ENCODE results near the gene CUTA.

Gene CUTA, protein sequence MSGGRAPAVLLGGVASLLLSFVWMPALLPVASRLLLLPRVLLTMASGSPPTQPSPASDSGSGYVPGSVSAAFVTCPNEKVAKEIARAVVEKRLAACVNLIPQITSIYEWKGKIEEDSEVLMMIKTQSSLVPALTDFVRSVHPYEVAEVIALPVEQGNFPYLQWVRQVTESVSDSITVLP

DNA sequence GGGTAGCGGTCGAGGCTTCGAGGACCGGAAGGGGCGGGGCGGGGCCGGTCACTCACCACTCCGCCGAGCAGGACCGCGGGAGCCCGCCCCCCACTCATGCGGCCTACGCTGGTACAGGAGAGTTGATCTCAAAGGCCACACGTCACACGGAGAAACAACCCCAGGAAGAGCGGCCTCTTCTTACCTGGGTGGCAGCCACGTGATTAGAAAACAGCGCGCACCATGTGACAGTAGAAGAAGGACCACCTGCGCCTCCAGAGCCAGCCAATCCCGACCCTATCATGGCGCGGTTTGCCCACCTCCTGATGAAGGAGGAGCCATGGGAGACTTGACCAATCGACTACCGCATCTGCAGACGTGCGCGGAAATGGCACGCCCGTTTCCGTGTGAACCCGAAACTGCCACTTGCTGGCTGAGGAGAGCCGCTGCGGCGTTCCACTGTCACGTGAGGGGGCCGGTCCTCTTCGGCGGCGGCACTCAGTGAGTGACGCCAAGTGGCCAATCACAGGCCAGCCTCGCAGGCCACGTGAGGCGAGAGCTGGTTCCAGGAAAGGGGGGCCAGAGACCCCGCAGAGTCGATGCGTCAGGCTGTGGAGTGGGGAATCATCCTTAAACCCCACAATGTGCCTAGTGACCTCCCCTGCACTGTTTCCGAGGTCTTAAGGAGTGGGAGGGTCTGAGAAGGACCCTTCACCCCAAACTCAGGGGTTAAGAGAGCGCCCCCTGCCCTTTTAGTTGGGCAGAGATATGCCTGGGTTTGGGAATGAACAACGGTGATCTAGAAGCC lies at the start of gene CUTA:
TSS of gene CUTA (minus strand) at position 205 of the 787 bp plus-strand sequence. CDS start at position 98, 107 bp downstream.
- Histone ChIP-seq H3K9ac (ENCODE audit: low read depth, low read length) (peak within 1 kb of the TSS; percentile 88), H3K36me3 (ENCODE audit: insufficient read depth, low read length) (peaks cover 9% of the 10 kb centered on the region; the same call in 1 of the 2 replicates), H3K9me3 (ENCODE audit: control insufficient read depth, insufficient read depth, low read length) (no peaks in the 10 kb centered on the region), H3K4me1 (ENCODE audit: insufficient read depth, low read length) (peaks cover 12% of the 10 kb centered on the region)

DNA sequence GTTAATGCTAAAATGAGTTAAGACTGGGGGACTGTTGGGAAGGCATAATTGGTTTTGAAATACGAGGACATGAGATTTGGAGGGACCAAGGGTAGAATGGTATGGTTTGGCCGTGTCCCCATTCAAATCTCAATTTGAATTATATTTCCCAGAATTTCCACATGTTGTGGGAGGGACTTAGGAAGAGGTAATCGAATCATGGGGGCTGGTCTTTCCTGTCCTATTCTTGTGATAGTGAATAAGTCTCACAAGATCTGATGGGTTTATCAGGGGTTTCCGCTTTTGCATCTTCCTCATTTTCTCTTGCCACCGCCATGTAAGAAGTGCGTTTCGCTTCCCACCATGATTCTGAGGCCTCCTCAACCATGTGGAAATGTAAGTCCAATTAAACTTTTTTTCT lies 49.2 kb upstream of the CUTA start:
- Histone ChIP-seq H3K9ac (ENCODE audit: low read depth, low read length) (no peak overlapping the region), H3K4me1 (ENCODE audit: insufficient read depth, low read length) (no peaks in the 10 kb centered on the region), H3K36me3 (ENCODE audit: insufficient read depth, low read length) (no peaks in the 10 kb centered on the region), H3K9me3 (ENCODE audit: control insufficient read depth, insufficient read depth, low read length) (no peaks in the 10 kb centered on the region; the same call in 1 of the 2 replicates)

DNA sequence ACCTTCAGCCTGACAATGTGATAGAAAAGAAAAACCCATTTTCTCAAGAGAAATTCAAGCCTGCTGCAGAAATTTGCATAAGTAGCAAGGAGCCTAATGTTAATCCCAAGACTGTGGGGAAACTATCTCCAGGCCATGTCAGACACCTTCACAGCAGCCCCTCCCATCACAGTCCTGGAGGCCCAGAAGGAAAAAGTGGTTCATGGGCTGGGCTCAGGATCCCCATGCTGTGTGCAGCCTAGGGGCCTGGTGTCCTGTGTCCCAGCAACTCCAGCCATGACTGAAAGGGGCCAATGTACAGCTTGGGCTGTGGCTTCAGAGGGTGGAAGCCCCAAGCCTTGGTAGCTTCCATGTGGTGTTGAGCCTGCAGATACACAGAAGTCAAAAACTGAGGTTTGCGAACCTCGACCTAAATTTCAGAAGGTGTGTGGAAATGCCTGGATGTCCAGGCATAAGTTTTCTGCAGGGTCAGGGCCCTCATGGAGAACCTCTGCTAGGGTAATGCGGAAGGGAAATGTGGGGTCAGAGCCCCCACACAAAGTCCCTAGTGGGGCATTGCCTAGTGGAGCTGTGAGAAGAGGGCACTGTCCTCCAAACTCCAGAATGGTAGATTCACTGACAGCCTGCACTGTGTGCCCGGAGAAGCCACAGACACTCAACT lies 48.3 kb upstream of the CUTA start:
- Histone ChIP-seq H3K9ac (ENCODE audit: low read depth, low read length) (no peak overlapping the region), H3K4me1 (ENCODE audit: insufficient read depth, low read length) (no peaks in the 10 kb centered on the region), H3K36me3 (ENCODE audit: insufficient read depth, low read length) (no peaks in the 10 kb centered on the region), H3K9me3 (ENCODE audit: control insufficient read depth, insufficient read depth, low read length) (no peaks in the 10 kb centered on the region; the same call in 1 of the 2 replicates)

DNA sequence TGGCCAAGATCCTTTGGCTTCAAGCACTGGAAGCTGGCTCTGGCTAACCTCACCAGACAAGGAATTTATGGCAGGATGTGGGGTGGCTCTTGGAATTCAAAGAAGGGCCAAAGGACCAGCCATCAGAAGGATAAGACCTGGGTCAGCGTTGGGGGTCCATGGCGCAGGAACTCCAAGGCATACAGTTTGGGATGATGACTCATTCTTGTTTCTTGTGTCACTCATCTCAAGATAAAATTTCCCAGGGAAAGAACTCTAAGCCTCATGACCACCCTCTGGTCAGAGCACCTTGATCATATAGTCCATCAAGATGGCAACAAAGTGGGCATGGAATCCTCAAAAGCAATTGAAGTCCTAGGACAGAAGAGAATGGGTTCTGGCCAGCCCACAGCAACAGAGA lies 41.3 kb upstream of the CUTA start:
- no peak overlapping the region for H3K9ac ChIP-seq (ENCODE audit: low read depth, low read length)

DNA sequence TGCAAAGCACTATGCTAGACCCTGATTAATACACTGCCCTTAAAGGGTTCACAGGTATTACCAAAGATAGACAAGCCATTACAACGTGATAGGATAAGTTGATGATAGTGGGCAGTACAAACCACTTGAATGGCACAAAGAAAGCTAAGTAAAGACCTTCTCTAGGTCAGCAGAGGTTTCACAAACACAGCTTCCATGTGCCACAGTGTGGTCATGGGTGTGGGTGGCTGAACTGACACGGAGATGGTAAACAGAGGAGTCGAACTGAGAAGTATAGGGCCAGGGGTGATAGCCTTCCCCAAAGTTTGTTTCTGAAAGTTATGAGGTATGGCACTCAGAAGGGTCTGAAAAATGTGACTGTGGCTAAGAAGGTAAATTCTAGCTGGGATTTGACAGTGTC lies 40.8 kb upstream of the CUTA start:
- peaks cover 5% of the 10 kb centered on the region; the same call in 1 of the 2 replicates for H3K36me3 ChIP-seq (ENCODE audit: insufficient read depth, low read length)
- H3K9me3 ChIP-seq (ENCODE audit: control insufficient read depth, insufficient read depth, low read length), result no peaks in the 10 kb centered on the region
- no peak overlapping the region for H3K9ac ChIP-seq (ENCODE audit: low read depth, low read length)
- H3K4me1 ChIP-seq (ENCODE audit: insufficient read depth, low read length), result no peaks in the 10 kb centered on the region; the same call in 1 of the 2 replicates

More for the DNA sequence above, 41.3 kb upstream of the CUTA start:
- no peaks in the 10 kb centered on the region; the same call in 1 of the 2 replicates for H3K4me1 ChIP-seq (ENCODE audit: insufficient read depth, low read length)
- H3K36me3 ChIP-seq (ENCODE audit: insufficient read depth, low read length), result peaks cover 5% of the 10 kb centered on the region; the same call in 1 of the 2 replicates
- no peaks in the 10 kb centered on the region for H3K9me3 ChIP-seq (ENCODE audit: control insufficient read depth, insufficient read depth, low read length)

DNA sequence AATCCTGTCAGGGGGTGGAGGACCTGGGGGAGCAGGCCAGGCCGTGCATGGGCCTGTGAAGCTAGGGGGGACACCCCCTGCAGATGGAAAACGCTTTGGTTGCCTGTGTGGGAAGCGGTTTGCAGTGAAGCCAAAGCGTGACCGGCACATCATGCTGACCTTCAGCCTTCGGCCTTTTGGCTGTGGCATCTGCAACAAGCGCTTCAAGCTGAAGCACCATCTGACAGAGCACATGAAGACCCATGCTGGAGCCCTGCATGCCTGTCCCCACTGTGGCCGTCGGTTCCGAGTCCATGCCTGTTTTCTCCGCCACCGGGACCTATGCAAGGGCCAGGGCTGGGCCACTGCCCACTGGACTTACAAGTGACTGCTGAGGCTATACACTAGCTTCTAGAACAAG lies 38.2 kb upstream of the CUTA start:
- Histone ChIP-seq H3K36me3 (ENCODE audit: insufficient read depth, low read length) (peaks cover 5% of the 10 kb centered on the region; the same call in 1 of the 2 replicates), H3K9me3 (ENCODE audit: control insufficient read depth, insufficient read depth, low read length) (no peaks in the 10 kb centered on the region), H3K9ac (ENCODE audit: low read depth, low read length) (no peak overlapping the region), H3K4me1 (ENCODE audit: insufficient read depth, low read length) (no peaks in the 10 kb centered on the region; the same call in 1 of the 2 replicates)

DNA sequence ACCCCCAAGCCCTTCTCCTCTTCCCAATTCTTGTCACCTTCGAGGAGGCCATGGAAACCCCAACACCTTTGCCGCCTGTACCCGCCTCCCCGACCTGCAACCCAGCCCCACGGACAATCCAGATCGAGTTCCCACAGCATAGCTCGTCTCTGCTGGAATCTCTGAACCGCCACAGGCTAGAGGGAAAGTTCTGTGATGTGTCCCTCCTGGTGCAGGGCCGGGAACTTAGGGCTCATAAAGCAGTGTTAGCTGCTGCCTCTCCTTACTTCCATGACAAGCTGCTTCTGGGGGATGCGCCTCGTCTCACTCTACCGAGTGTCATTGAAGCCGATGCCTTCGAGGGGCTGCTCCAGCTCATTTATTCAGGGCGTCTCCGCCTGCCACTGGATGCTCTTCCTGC lies 37.1 kb upstream of the CUTA start:
- Histone ChIP-seq H3K9me3 (ENCODE audit: control insufficient read depth, insufficient read depth, low read length) (no peaks in the 10 kb centered on the region), H3K4me1 (ENCODE audit: insufficient read depth, low read length) (no peaks in the 10 kb centered on the region; the same call in 1 of the 2 replicates), H3K36me3 (ENCODE audit: insufficient read depth, low read length) (peaks cover 7% of the 10 kb centered on the region), H3K9ac (ENCODE audit: low read depth, low read length) (peak overlapping the region; percentile 81)

DNA sequence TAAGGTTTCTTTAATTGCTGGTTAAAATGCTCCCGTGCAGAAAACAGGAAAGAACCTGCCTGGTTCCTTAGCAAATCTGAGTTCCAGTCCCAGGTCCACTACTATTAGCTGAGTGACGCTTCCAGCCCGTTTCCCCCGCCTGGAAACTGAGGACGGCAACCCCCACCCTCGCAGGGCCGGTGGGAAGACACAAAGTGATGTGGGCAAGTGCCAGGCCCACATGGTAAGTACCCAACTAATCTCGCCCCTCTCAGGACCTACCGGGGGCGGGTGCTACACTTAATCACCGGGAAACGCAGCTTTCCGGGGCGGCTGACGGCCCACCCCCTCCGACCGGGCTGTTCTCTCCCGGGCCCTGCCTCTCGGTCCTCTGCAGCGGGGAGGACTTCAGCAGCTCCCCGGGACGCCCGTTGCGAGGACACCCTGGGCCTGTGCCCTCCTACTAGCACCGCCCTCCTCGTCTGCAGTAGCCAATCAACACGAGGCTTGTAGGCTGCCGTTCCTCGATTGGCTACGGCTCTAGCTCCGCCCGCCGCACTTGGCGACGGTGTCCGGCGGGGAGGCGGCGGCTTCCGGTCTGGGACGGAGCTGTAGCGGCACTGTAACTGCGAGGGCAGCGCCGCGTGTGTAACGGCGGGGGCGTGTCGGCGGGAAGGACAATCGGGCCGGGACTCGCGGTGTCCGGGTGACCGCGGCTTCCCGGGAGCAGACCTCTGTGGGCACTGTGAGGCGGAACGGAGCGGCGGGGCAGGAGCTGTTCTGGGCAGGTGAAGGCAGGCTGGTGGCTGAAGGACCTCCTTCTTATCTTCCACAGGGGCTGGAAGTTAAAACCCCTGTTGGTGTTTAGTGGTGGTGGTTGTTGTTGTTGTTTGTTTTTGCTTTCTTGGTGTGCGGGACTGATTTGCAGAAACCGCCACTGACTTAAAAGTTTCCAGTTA lies 36.4 kb upstream of the CUTA start, which contains the start of gene ZBTB9:
TSS of gene ZBTB9 (plus strand) at position 568 of the 938 bp plus-strand sequence. CDS start 525 bp downstream, outside the sequence.
- H3K9me3 ChIP-seq (ENCODE audit: control insufficient read depth, insufficient read depth, low read length), result no peaks in the 10 kb centered on the region
- H3K4me1 ChIP-seq (ENCODE audit: insufficient read depth, low read length), result no peaks in the 10 kb centered on the region; the same call in 1 of the 2 replicates
- H3K9ac ChIP-seq (ENCODE audit: low read depth, low read length), result peak within 1 kb of the TSS; percentile 81
- H3K36me3 ChIP-seq (ENCODE audit: insufficient read depth, low read length), result peaks cover 10% of the 10 kb centered on the region

DNA sequence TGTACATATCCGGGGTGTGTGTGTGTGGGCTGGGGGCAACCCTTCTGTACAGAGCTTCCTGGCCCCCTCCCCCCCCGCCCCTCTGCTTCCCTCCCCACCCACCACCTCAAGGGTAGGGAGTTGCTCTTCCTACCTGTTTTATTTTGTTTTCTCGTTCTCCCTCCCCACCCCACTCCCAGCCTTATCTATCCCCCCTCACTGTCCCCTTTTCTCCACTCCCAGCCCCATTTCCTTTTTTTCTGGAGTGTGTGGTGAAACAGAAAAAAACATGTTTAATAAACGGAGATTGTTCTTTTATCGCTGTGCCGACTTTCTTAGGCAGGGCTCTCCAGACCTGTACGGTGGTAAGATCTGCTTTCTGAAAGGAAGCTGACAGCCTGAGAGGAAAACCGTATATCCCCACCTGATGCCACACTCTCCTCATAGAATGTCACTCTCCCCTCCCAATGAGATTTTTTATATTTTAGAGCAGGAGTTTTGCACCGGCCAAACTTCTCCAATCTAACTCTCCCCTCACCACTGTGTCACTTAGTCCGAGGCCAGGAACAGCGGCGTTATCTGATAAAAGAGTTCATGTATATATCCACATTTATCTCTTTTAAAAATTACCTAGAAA lies 35.6 kb upstream of the CUTA start:
- Histone ChIP-seq H3K9me3 (ENCODE audit: control insufficient read depth, insufficient read depth, low read length) (no peaks in the 10 kb centered on the region), H3K36me3 (ENCODE audit: insufficient read depth, low read length) (peaks cover 15% of the 10 kb centered on the region), H3K4me1 (ENCODE audit: insufficient read depth, low read length) (no peaks in the 10 kb centered on the region; the same call in 1 of the 2 replicates), H3K9ac (ENCODE audit: low read depth, low read length) (peak overlapping the region; percentile 81; the same call in 1 of the 2 replicates)

DNA sequence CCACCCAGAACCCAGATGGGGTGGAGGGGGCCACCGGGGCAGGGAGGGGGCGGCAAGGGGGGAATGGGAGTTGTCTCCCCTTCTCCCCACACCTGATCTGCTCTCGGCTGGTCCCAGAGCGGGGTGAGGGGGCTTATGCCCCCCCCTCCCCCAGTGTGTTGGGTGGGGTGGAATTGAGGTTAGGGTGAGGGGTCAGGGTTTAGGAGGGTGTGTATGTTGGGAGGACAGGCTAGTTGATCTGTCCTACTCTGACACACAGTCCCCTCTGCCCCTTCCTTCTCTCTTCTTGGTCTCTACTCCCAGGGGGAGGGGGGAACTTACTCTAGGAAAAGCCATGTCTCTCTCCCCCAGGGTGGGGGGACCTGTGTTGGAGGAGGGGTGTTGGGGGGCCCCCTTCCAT lies 34.6 kb upstream of the CUTA start:
- H3K9ac ChIP-seq (ENCODE audit: low read depth, low read length), result no peak overlapping the region
- H3K36me3 ChIP-seq (ENCODE audit: insufficient read depth, low read length), result peaks cover 24% of the 10 kb centered on the region
- H3K9me3 ChIP-seq (ENCODE audit: control insufficient read depth, insufficient read depth, low read length), result no peaks in the 10 kb centered on the region
- no peaks in the 10 kb centered on the region; the same call in 1 of the 2 replicates for H3K4me1 ChIP-seq (ENCODE audit: insufficient read depth, low read length)

DNA sequence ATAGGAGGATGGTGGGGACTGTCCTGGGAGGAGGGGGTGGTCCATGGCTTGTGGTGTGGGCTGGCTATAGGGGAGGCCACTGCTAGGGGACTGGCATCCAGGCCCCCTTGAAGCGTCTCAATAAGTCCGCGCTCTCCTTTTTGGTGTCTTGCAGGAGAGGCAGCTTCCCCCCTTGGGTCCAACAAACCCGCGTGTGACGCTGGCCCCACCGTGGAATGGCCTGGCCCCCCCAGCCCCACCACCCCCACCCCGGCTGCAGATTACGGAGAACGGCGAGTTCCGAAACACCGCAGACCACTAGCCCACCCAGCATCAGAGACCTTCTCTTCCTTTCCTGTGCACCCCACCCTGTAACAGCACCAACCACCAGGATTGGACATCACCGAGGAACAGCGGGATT lies 33.7 kb upstream of the CUTA start:
- H3K36me3 ChIP-seq (ENCODE audit: insufficient read depth, low read length), result peaks cover 30% of the 10 kb centered on the region
- H3K9me3 ChIP-seq (ENCODE audit: control insufficient read depth, insufficient read depth, low read length), result no peaks in the 10 kb centered on the region
- no peaks in the 10 kb centered on the region; the same call in 1 of the 2 replicates for H3K4me1 ChIP-seq (ENCODE audit: insufficient read depth, low read length)
- no peak overlapping the region for H3K9ac ChIP-seq (ENCODE audit: low read depth, low read length)

DNA sequence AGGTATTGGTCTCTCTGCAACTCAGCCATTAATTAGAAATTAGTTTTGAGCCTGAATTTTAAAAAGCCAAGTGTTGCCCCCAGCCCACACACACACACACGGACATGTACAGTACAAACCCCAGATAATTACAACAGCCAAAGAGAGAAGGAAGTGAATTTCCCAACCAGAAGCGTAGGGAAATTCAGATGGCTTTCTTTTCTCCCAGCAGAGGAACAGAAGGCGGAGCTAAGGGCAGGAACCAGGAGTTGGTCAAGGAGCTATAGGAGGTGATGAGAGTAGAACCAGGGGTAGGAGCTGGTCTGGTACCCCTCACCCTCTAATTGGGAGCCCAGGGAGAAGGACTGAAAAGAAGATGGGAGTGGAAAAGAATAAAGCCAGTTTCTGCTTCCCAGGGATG lies 32.5 kb upstream of the CUTA start:
- H3K9ac ChIP-seq (ENCODE audit: low read depth, low read length), result no peak overlapping the region
- H3K36me3 ChIP-seq (ENCODE audit: insufficient read depth, low read length), result peaks cover 25% of the 10 kb centered on the region
- H3K9me3 ChIP-seq (ENCODE audit: control insufficient read depth, insufficient read depth, low read length), result no peaks in the 10 kb centered on the region
- no peaks in the 10 kb centered on the region; the same call in 1 of the 2 replicates for H3K4me1 ChIP-seq (ENCODE audit: insufficient read depth, low read length)

DNA sequence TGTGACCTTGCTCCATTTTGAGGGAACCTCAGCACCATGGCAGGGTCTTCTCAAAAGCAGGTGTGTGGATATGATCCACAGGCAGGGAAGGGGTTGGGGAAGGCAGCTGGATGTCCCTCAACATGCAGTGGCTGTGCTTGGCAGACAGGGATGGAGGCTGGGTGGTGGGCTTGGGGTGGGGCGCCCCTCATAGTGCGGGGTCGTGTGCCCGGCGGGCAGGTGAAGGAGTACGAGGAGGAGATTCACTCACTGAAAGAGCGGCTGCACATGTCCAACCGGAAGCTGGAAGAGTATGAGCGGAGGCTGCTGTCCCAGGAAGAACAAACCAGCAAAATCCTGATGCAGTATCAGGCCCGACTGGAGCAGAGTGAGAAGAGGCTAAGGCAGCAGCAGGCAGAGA lies 28.4 kb upstream of the CUTA start:
- Histone ChIP-seq H3K9me3 (ENCODE audit: control insufficient read depth, insufficient read depth, low read length) (no peaks in the 10 kb centered on the region), H3K9ac (ENCODE audit: low read depth, low read length) (no peak overlapping the region), H3K4me1 (ENCODE audit: insufficient read depth, low read length) (no peaks in the 10 kb centered on the region), H3K36me3 (ENCODE audit: insufficient read depth, low read length) (peaks cover 35% of the 10 kb centered on the region)
